ENCODE measurements around the gene KCNJ9. TPM values are rescaled to one million over a fixed set of nuclear protein-coding genes. Genes with fewer than 3 reads are reported as not detected.

Gene KCNJ9
- polyA plus RNA-seq (2011; rRNA removed) (not detected in 2 replicates), polyA minus RNA-seq (2011; rRNA and poly(A)+ RNA removed) (not detected in 2 replicates)

GRCh38 chr1:160081261-160081936, at the start of gene KCNJ9:
Gene KCNJ9 (plus strand): TSS chr1:160081538. CDS start chr1:160084031, 2,493 bp downstream.
- DNase-seq (ENCODE audit: low read depth) = no peak
- ChIA-PET POLR2A (interaction anchor here (0.6 to 0.7 kb wide), 4 partner anchors 10 to 225 kb away, joined by 3 to 7 read pairs (median 5); no protein-coding TSS in a partner anchor), CTCF (interaction anchor here (0.9 to 6.9 kb wide), 7 partner anchors 12 to 58 kb away, joined by 3 to 74 read pairs (median 4); partner anchors contain the start of gene KCNJ10)
- Histone ChIP-seq H3K4me3 (ENCODE audit: low read depth, low read length) (no peak within 1 kb of the TSS), H3K36me3 (ENCODE audit: control insufficient read depth, insufficient read depth, low read length) (no peaks in the 10 kb centered on the region), H3K27me3 (ENCODE audit: control insufficient read depth, insufficient read depth, low read length) (peaks cover 28% of the 10 kb centered on the region)
- TF ChIP-seq CTCF (IDR thresholded peaks at IDR 0.05; ENCODE audit: insufficient read depth, low read depth, low read length) = no peak

- no peaks in the 10 kb centered on the region for H3K27me3 ChIP-seq (ENCODE audit: control insufficient read depth, insufficient read depth, low read length)
- ChIA-PET POLR2A (no interaction called here), CTCF (interaction anchor here (0.8 to 3.6 kb wide), 6 partner anchors 8 to 83 kb away, joined by 3 to 28 read pairs (median 10); no protein-coding TSS in a partner anchor)
- no peaks in the 10 kb centered on the region for H3K36me3 ChIP-seq (ENCODE audit: control insufficient read depth, insufficient read depth, low read length)
- H3K4me3 ChIP-seq (ENCODE audit: low read depth, low read length) = peak overlapping the region; percentile 55
- no peak for DNase-seq (ENCODE audit: low read depth)
- no peak for TF ChIP-seq CTCF (IDR thresholded peaks at IDR 0.05; ENCODE audit: insufficient read depth, low read depth, low read length)
These were observed 49.0 kb upstream of the KCNJ9 start for GRCh38 chr1:160032165-160032820.

GRCh38 chr1:160040476-160040875, 40.9 kb upstream of the KCNJ9 start:
- TF ChIP-seq CTCF (IDR thresholded peaks at IDR 0.05; ENCODE audit: insufficient read depth, low read depth, low read length) = no peak
- Histone ChIP-seq H3K4me3 (ENCODE audit: low read depth, low read length) (no peak overlapping the region), H3K27me3 (ENCODE audit: control insufficient read depth, insufficient read depth, low read length) (no peaks in the 10 kb centered on the region; the same call in 1 of the 2 replicates), H3K36me3 (ENCODE audit: control insufficient read depth, insufficient read depth, low read length) (no peaks in the 10 kb centered on the region)
- DNase-seq (ENCODE audit: low read depth) = no peak
- ChIA-PET POLR2A (no interaction called here), CTCF (interaction anchor here (1.1 to 2.0 kb wide), 3 partner anchors 8 to 39 kb away, joined by 3 to 6 read pairs (median 5); partner anchors contain the start of gene PIGM)

- Histone ChIP-seq H3K27me3 (ENCODE audit: control insufficient read depth, insufficient read depth, low read length) (peaks cover 6% of the 10 kb centered on the region), H3K36me3 (ENCODE audit: control insufficient read depth, insufficient read depth, low read length) (no peaks in the 10 kb centered on the region), H3K4me3 (ENCODE audit: low read depth, low read length) (no peak overlapping the region)
- TF ChIP-seq CTCF (IDR thresholded peaks at IDR 0.05; ENCODE audit: insufficient read depth, low read depth, low read length) = no peak
- ChIA-PET CTCF (interaction anchor here (0.7 to 5.6 kb wide), 2 partner anchors 35 to 38 kb away, joined by 3 to 74 read pairs; partner anchors contain the start of gene KCNJ9), POLR2A (no interaction called here)
- DNase-seq (ENCODE audit: low read depth) = no peak
These were observed 37.8 kb upstream of the KCNJ9 start for GRCh38 chr1:160043543-160043942.

- H3K4me3 ChIP-seq (ENCODE audit: low read depth, low read length) = no peak overlapping the region
- TF ChIP-seq CTCF (IDR thresholded peaks at IDR 0.05; ENCODE audit: insufficient read depth, low read depth, low read length) = no peak
- H3K36me3 ChIP-seq (ENCODE audit: control insufficient read depth, insufficient read depth, low read length) = no peaks in the 10 kb centered on the region
- H3K27me3 ChIP-seq (ENCODE audit: control insufficient read depth, insufficient read depth, low read length) = peaks cover 8% of the 10 kb centered on the region
- ChIA-PET CTCF (interaction anchor here (0.6 to 5.6 kb wide), 19 partner anchors 9 to 208 kb away, joined by 3 to 74 read pairs (median 7); partner anchors contain the start of genes KCNJ10, KCNJ9 and PIGM), POLR2A (interaction anchor here (0.6 kb wide), 1 partner anchor 112 kb away, joined by 3 read pairs; no protein-coding TSS in a partner anchor)
- DNase-seq (ENCODE audit: low read depth) = no peak
These were observed 35.7 kb upstream of the KCNJ9 start for GRCh38 chr1:160045653-160046052.

All from BJ (cell line).